CD1c-positive myeloid dendritic cell (primary cell): ENCODE measurements around the gene CD300LD.

Experiments used
- DNase-seq: peaks from one replicate; pipeline ENCODE4 v3.0.0-alpha.2; 2016; ENCODE audit errors: extremely low spot score

The CD300LD gene

GRCh38 chr17:74543891-74544760 lies 48.0 kb downstream of the CD300LD start:
- no peak for DNase-seq

- no peak for DNase-seq
Measured at GRCh38 chr17:74543406-74543805, 48.7 kb downstream of the CD300LD start.

- DNase-seq = no peak
Measured at GRCh38 chr17:74542727-74543383, 49.2 kb downstream of the CD300LD start.

GRCh38 chr17:74542166-74542565 lies 49.9 kb downstream of the CD300LD start:
- no peak for DNase-seq

DNA sequence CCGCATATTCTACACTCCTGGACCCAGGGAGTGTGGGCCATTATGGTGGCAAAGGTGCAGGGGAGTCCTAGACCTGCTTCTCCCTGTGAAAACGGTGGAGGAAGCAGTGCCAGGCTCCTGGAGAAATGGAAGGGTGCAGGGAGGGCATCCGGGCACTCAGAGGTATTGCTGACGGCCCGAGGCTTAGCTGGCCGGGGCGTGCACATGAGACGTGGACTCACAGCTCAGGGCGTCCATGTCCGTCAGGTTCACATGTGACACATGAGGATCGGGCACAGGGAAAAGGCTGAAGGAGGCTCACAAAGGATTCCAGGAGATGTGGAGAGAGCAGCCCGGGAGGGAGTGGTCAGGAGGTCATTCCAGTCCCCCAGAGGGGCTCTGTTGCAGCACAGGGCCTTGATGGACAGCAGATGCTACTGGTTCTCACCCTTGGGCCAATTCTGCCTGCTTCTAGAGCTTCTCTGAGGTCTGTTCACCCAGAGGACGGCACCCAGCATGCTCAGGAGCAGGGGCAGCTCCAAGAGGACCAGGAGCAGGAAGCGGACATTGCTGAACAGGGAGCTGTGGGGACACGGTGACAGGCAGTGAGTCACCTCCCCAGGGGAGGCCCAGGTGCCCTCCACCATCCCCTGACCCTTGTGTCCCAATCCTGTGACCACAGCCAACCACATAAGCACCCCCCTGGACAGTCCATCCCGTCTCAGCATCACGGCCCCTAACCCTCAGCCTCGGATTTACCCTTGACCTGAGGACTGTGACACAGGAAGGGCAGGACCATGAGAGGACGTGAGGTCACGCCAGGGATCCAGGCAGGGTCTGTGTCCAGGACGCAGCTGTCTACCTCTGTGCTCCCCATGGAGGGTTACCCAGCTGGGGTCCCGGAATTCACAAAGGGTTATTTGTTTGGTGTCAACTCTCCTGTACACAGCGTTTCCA lies 50.6 kb downstream of the CD300LD start:
- no peak for DNase-seq

- DNase-seq = no peak
Measured at GRCh38 chr17:74539281-74539820, 52.7 kb downstream of the CD300LD start.

- DNase-seq = no peak
Measured at GRCh38 chr17:74536890-74537289, 55.2 kb downstream of the CD300LD start.

- peak; percentile 96 for DNase-seq
Measured at GRCh38 chr17:74532115-74532514, 60.0 kb downstream of the CD300LD start.

DNA sequence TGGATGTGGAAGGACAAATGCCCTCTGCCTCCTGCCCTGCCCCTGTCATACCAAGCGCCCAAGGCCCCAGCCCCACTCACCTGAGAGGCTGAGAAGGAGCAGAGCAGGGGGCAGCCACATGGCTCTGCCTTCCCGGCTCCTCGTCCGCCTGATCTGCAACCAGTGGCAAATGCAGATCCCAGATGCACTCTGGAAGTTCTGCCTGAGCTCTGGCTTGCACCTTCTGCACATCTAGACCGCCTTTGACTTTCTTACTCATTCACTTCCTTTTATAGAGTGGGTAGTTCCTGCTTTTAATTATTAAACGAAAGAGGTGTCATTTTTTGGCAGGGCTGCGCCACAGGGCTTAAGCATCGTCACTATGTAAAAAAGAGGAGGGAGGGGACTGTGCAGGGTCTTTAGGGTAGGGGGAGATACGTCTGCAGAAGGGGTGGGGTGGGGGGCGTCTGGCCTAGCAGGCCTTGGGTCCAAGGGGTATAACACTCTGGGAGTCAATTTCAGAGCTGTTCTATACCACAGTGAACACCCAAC lies 60.8 kb downstream of the CD300LD start, which contains the start of gene CD300LB:
CD300LB (minus strand) TSS at position 245 of the 531 bp plus-strand sequence; CDS start at position 120, 125 bp downstream.
- DNase-seq = peak; percentile 80

- no peak for DNase-seq
Measured at GRCh38 chr17:74530831-74531150, 61.3 kb downstream of the CD300LD start.
